Measurements from ENCODE around the gene PLCB4. TPM values are rescaled to one million over a fixed set of nuclear protein-coding genes. Genes with fewer than 3 reads are reported as not detected.

PLCB4 gene
- total RNA-seq, 1 experiment from 2014 or later, result 10.1 TPM

GRCh38 chr20:9102456-9102855, 33.6 kb downstream of the PLCB4 start:
- H3K23me2 ChIP-seq (ENCODE audit: insufficient read length, low read depth, low read length, poor library complexity, severe bottlenecking), result no peaks in the 10 kb centered on the region
- Mint-ChIP-seq H3K27me3 (ENCODE audit: low read depth) (no peaks in the 10 kb centered on the region), H3K36me3 (ENCODE audit: insufficient read depth in 1 of 3, low read depth in 3 of 3) (no peaks in the 10 kb centered on the region), H3K9me3 (no peaks in the 10 kb centered on the region), H3K27ac (no peak overlapping the region; a peak in 1 of 7 replicates), H3K4me1 (peaks cover 0 to 4% of the 10 kb centered on the region in 2 experiments; a peak in 1 of 4 replicates), H3K4me3 (no peak overlapping the region)
- H3K23ac ChIP-seq (ENCODE audit: insufficient read length, low read depth, low read length), result no peak overlapping the region
- H2BK120ac ChIP-seq (ENCODE audit: low read depth, low read length, poor library complexity, severe bottlenecking), result no peak overlapping the region
- H2AK5ac ChIP-seq (ENCODE audit: insufficient read length, low read length), result no peak overlapping the region
- no peak overlapping the region for H4K8ac ChIP-seq (replicated peaks; ENCODE audit: insufficient read length, low read depth, low read length)
- no peak overlapping the region for H2AFZ ChIP-seq (ENCODE audit: low read length)
- H3K27ac ChIP-seq (ENCODE audit: insufficient read length, low read depth, low read length), result no peak overlapping the region
- DNase-seq, result no peak
- no peak overlapping the region for H3K9ac ChIP-seq (ENCODE audit: extremely low read depth, insufficient read length, low read length)
- no peaks in the 10 kb centered on the region for H3K4me1 ChIP-seq (ENCODE audit: insufficient read depth, low read length)
- no peak overlapping the region for H2BK12ac ChIP-seq (ENCODE audit: insufficient read length, low read depth, low read length)
- H3K18ac ChIP-seq (ENCODE audit: insufficient read length, low read depth, low read length), result no peak overlapping the region
- H2BK15ac ChIP-seq (ENCODE audit: low read depth, low read length), result no peak overlapping the region
- no peak overlapping the region for H3K4ac ChIP-seq (ENCODE audit: low read depth, low read length)
- H3K79me1 ChIP-seq (ENCODE audit: insufficient read depth, low read depth, low read length, poor library complexity, severe bottlenecking), result no peaks in the 10 kb centered on the region
- no peaks in the 10 kb centered on the region for H3K27me3 ChIP-seq (ENCODE audit: insufficient read depth, low read length)
- no peak overlapping the region for H3K56ac ChIP-seq (ENCODE audit: insufficient read length, low read depth, low read length)
- H3K9me3 ChIP-seq (ENCODE audit: control insufficient read depth, low read depth, low read length), result no peaks in the 10 kb centered on the region
- H2BK5ac ChIP-seq (ENCODE audit: insufficient read length, low read length), result no peak overlapping the region
- H2BK20ac ChIP-seq (ENCODE audit: low read depth, low read length, poor library complexity, severe bottlenecking), result no peak overlapping the region
- no peak overlapping the region for H3K4me2 ChIP-seq (ENCODE audit: insufficient read depth, insufficient read length, low read length)
- H4K20me1 ChIP-seq (ENCODE audit: control insufficient read depth, insufficient read depth, insufficient read length), result no peaks in the 10 kb centered on the region
- H3T11ph ChIP-seq (ENCODE audit: low read length), result no peak overlapping the region
- no peak for TF ChIP-seq CTCF (conservative IDR thresholded peaks at IDR 0.05)
- H3K79me2 ChIP-seq (ENCODE audit: insufficient read depth, low read length), result no peaks in the 10 kb centered on the region
- H3K14ac ChIP-seq (ENCODE audit: insufficient read depth, low read length), result no peak overlapping the region
- H4K5ac ChIP-seq (ENCODE audit: insufficient read length, low read depth, low read length), result no peak overlapping the region
- H4K91ac ChIP-seq (ENCODE audit: insufficient read length, low read depth, low read length), result no peak overlapping the region
